NOMO-1 treated with DMSO at 0.1 percent for 48 hours (cell line): ENCODE measurements around the gene ZNF451.

Experiments
- DNase-seq: peaks from one replicate; lab custom pipeline; 2025; ENCODE audit not compliant: unreplicated experiment; lab: John Stamatoyannopoulos, UW

ZNF451 gene

DNA sequence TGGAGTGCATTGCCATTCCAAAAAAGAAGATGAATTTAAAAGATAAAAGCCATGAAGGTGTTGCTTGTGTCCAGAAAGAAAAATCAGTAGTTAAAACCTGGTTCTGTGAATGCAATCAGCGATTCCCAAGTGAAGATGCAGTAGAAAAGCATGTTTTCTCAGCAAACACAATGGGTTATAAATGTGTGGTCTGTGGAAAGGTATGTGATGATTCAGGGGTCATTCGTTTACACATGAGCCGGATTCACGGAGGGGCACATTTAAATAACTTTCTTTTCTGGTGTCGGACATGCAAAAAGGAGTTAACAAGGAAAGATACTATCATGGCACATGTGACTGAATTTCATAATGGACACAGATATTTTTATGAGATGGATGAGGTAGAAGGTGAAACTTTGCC lies 57.4 kb downstream of the ZNF451 start:
- DNase-seq, result no peak

- no peak for DNase-seq
Observed at GRCh38 chr6:57147955-57148858, 58.2 kb downstream of the ZNF451 start.

DNA sequence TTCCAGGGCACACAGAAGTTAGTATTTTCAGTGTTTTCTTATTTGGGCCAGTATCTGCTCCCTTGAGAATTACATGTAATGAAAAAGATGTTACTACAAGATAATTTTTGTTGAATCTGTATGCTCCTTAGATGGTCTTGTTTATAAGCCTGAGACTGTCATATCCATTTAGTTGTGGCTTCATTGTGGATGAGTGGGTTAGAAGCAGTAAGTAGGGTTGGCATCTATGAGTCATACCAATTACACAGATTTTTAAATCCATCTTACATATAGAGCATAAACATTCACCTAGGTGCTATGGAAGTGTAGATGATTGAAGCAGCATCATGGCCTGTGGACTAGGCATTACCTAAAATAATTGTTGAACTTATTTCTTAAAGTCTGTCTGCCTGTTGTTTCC lies 68.7 kb downstream of the ZNF451 start:
- DNase-seq, result no peak

DNA sequence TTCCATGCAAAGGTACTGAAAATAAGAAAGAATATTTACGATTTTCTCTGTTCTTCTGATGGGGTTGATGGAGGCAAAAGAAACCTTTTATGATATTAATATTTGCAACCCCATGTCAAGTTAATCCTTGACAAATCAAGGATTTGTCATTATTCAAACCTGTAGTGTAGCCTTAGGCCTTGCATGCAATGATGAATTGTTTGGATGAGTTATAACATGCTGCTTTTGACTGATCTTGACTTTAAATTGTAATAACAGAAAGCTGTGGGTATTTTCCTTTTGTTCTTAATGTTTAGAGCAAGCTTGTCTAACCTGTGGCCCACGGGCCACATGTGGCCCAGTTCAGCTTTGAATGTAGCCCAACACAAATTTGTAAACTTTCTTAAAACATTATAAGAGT lies 69.1 kb downstream of the ZNF451 start:
- no peak for DNase-seq

DNA sequence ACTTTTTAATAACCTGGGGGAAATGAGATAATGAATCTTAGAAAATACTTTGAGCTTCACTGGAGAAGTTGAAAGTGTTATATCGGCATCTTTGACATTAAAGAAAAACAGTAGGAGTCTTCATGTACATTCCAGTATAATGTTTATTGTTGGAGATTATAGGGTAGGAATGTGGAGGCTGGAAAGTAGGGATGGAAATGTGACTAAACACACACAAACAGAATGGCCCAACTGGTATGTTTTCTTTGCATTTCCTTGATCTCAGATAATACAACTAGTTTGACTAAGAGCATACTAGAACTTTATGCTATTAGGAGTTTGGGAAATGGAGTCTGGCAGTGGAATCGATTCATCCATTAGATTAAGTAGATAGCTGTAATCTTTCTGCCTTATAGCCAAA lies 72.0 kb downstream of the ZNF451 start:
- DNase-seq, result no peak

GRCh38 chr6:57162516-57162915 lies 72.5 kb downstream of the ZNF451 start:
- no peak for DNase-seq

DNA sequence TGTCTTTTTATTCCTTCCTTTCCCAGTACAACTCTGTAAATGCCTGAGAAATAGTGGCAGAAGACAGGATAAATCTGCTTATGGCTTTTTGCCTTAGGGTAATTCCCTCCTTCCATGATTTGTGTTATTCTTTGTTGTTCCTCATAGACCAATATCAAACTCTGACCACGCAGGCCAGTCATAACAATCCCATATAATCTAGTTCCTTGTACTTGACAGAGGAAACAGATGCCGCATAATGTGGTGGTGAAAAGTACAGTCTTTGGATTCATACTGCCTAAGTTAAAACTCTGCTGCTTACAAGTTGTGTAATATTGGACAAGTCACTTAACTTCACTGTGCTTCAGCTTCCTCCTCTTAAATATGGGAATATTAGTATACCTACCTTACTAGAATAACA lies 74.0 kb downstream of the ZNF451 start:
- DNase-seq, result no peak

DNA sequence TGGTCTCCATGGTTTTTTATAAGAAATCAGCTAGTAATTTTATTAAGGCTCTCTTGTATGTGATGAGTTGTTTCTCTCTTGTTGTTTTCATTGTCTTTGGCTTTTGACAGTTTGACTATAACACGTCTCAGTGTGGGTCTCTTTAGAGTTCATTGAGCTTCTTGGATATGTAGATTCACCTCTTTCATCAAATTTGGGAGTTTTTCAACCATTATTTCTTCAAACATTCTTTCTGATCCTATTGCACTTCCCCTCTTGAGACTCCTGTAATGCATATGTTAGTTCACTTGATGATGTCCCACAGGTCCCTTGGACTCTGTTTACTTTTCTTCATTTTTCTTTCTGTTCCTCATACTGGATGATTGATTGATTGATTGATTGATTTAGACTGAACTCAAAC lies 75.1 kb downstream of the ZNF451 start:
- no peak for DNase-seq

- peak; percentile 74 for DNase-seq
Observed at GRCh38 chr6:57172136-57173055, 82.4 kb downstream of the ZNF451 start, which contains the start of gene BAG2. BAG2 (plus strand) TSS chr6:57172326; CDS start chr6:57172698, 372 bp downstream.

- DNase-seq, result peak; percentile 5
Observed at GRCh38 chr6:57173056-57173885, 83.3 kb downstream of the ZNF451 start.

- no peak for DNase-seq
Observed at GRCh38 chr6:57173886-57174510, 84.0 kb downstream of the ZNF451 start.

DNA sequence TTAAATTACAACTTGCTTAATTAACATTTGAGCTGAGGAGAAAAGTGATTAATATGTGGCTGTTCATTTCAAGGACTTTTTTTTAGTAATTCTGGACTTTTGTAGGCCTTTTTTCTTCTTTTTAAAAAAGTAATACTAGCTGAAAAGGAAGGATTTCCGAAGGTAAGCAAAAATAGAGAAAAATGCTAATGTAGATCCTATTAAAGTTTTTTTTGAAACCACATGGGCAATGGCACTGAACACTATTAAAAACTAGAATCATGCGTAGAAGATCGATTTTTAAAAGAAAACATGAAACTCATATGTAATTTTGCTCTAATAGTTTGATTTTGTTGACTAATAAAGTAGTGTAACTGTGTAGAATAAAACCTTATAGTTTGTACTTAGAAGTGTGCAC lies 84.5 kb downstream of the ZNF451 start:
- no peak for DNase-seq

DNA sequence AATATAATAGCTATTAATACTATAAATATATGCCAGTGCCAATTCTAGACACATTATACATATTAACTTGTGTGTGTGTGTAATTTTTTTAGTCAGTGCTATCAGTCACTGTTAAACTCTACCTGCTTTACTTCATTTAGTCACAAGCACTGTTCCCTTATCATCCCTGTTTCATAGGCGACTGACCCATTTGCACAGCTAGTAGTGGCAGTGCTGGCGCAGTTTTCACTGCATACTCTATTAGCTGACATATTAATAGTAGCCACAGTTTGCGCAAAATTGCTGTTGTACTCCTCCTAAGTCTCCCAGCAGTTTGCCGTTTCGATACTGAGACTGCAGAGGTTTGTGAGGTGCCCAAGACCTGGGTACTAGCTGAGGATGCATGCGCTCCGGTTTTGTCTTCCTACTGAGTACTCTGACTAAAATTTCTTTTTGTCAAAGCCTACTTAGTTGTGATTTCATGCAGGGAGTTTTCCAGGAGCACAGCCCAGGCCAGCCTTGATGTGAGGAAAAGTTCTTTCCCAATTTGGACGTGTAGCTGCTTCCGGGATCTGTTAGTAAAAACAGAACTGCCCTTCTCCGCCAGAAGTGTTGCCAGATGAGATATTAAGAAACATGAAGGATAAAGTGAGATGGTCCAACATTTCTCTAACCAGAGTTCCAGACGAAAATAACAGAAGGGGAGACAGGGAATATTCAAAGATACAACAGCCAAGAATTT lies 87.7 kb downstream of the ZNF451 start:
- DNase-seq, result no peak

DNA sequence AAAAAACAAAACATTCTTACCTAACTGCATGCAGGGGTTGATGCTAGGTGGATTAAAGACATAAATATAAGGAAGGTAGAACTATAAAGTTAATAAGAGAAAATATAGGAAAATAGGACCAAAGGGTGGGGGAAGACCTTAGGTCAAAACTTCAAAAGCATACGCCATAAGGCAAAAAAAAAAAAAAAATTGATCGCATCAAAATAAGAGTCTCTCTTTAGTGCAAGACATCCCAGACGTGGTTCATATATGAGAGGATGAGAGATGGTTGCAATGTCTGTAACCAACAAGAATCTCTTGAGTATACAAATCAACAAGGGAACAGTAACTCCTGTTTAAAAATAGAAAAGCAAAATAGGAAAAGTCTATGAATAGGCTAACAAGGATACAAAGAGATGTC lies 90.6 kb downstream of the ZNF451 start:
- no peak for DNase-seq

- DNase-seq, result no peak
Observed at GRCh38 chr6:57182017-57182432, 92.0 kb downstream of the ZNF451 start.

DNA sequence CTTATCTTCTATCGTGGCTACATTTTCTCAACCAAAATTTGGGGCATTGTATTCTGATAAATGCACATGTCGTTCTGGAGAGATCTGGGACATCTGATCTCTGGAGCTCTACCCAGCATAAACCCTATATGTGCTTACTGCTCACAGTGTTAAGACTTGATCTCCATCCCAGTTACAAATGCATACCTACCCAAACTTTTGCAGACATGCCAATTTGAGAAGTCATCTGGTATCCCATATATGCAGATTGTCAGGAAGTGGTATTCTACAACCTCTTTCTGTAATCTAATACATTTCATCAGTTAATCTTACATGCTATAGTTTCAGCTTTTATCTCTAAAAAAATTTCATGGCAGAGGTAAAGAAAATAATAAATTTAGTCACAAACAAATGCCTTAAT lies 93.3 kb downstream of the ZNF451 start:
- no peak for DNase-seq

DNA sequence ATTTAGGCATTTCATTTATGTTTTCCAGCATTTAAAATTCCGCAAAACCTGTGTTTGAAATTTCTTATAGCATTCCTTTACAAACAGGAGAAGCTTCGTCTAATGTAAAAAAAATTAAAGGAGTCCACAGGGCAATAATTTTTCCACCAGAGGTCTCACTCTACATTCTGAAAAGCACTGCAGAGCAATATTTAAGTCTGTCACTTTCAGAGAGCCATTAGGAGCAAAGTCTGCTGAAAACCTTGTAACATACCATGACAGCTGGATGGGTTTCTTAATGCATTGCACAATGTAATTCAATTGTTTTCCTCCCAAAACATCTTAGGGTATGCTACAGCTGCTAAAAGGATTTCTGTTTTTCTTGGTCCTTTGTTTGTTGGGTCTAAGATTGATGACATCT lies 100.2 kb downstream of the ZNF451 start:
- no peak for DNase-seq

GRCh38 chr6:57193177-57193576 lies 103.2 kb downstream of the ZNF451 start:
- no peak for DNase-seq

- no peak for DNase-seq
Observed at GRCh38 chr6:57195457-57195856, 105.5 kb downstream of the ZNF451 start.
